Skeletal muscle satellite cell (primary cell): ENCODE results near the gene CYP4F22.
"Not testable (repeated sequence)": the region's sequence is repeated elsewhere in the genome, so short reads cannot be mapped to it uniquely, and the experiment has no call there.

Experiments
- H3K27me3 ChIP-seq: 2 replicates; pipeline ENCODE4 v1.7.0; 2013; ENCODE audit warnings: low read length; ENCODE audit not compliant: control insufficient read depth, insufficient read depth
- H3K36me3 ChIP-seq: 2 replicates; pipeline ENCODE4 v1.7.0; 2013; ENCODE audit warnings: mild to moderate bottlenecking, control low read depth, low read length; ENCODE audit not compliant: insufficient read depth
- H3K4me1 ChIP-seq: 2 replicates; pipeline ENCODE4 v1.7.0; 2013; ENCODE audit warnings: low read length; ENCODE audit not compliant: control insufficient read depth, insufficient read depth
- H3K4me2 ChIP-seq: 2 replicates; pipeline ENCODE4 v1.7.0; 2013; ENCODE audit warnings: mild to moderate bottlenecking, low read length
- H3K4me3 ChIP-seq: 2 replicates; pipeline ENCODE4 v1.7.0; 2013; ENCODE audit warnings: low read length
- H3K9ac ChIP-seq: 2 replicates; pipeline ENCODE4 v1.7.0; 2013; ENCODE audit warnings: mild to moderate bottlenecking, low read depth, low read length, moderate library complexity
- H3K9me3 ChIP-seq: replicated peaks from 2 replicates; pipeline ENCODE4 v1.7.0; 2013; ENCODE audit warnings: mild to moderate bottlenecking, control low read depth, low read length

The CYP4F22 gene

DNA sequence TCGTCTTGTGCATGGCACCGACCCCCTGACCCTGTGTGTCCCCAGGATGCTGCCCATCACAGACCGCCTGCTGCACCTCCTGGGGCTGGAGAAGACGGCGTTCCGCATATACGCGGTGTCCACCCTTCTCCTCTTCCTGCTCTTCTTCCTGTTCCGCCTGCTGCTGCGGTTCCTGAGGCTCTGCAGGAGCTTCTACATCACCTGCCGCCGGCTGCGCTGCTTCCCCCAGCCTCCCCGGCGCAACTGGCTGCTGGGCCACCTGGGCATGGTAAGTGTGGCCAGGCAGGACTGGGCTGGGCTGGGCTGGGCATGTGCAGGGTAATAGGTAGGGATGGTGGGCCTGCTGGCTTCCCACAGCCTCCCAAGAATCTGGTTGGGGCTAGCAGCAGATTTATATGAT lies 17.0 kb downstream of the CYP4F22 start:
- H3K9me3 ChIP-seq: no peaks in the 10 kb centered on the region
- no peaks in the 10 kb centered on the region for H3K36me3 ChIP-seq
- H3K9ac ChIP-seq: no peak overlapping the region
- H3K4me1 ChIP-seq: no peaks in the 10 kb centered on the region
- H3K27me3 ChIP-seq: no peaks in the 10 kb centered on the region
- no peak overlapping the region for H3K4me2 ChIP-seq
- H3K4me3 ChIP-seq: no peak overlapping the region

DNA sequence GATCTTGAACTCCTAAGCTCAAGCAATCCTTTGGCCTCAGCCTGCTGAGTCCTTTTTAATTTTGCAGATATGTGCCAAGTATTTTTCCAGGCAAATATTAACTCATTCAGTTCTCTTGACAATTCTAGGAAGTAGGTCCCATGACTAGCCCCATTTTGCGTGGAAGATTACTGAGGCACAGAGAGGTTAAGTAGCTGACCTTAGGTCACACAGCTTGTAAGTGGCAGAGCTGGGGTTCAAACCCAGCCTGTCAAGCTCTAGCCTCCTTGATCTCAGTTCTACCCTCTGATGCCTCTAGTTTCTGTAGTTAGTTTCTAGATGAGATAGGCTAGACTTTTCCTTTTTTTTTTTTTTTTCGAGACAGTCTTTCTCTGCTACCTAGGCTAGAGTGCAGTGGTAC lies 18.1 kb downstream of the CYP4F22 start:
- Histone ChIP-seq H3K4me3 (no peak overlapping the region), H3K36me3 (no peaks in the 10 kb centered on the region), H3K4me2 (no peak overlapping the region), H3K9me3 (no peaks in the 10 kb centered on the region), H3K9ac (no peak overlapping the region), H3K27me3 (no peaks in the 10 kb centered on the region), H3K4me1 (no peaks in the 10 kb centered on the region)

DNA sequence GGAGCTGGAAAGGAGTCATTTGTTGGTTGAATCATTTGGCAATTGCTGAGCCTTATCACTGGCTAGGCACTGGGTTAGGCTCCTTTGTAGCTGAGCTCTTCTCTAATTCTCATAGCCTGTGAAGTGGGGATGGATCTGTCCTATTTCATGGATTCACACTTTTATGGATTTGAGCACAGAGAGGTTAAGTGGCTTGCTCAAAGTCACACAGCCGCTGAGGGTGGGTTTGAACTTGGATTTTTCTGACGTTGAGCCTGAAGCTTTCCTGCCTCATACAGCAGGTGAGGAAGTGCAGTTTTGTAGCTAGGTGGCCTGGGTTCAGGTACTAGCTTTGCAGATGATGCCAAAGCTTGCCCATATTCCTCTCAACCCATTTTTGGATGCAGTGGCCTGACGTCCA lies 19.4 kb downstream of the CYP4F22 start:
- Histone ChIP-seq H3K4me3 (no peak overlapping the region), H3K9me3 (no peaks in the 10 kb centered on the region), H3K9ac (no peak overlapping the region), H3K27me3 (no peaks in the 10 kb centered on the region), H3K4me1 (no peaks in the 10 kb centered on the region), H3K36me3 (no peaks in the 10 kb centered on the region), H3K4me2 (no peak overlapping the region)

DNA sequence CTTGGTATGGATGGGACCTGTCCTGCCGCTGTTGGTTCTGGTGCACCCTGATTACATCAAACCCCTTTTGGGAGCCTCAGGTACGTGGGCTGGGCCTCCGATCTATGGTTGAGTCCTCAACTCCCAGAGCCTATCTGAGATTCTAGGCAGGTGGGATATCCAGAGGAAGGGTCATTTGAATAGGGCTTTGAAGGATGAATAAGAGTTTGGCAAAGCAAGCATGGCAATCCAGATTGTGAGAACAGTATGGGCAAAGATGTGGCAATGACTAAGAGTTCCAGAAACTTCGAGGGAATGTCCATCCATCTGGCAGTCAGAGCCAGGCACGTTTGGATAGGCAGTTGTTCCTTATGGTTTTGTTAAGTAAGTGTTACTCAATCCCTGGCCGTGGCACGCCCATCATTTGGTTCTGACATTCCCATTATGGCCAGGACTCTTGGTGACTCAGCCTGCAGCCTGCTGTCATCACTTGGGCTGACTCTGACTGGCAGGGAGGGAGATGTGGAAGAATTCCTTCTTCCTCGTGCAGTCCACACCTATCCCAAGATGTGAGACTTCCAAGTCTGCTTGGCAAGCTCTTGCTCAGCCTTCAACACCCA lies 21.5 kb downstream of the CYP4F22 start:
- Histone ChIP-seq H3K9me3 (no peaks in the 10 kb centered on the region), H3K4me2 (no peak overlapping the region), H3K9ac (no peak overlapping the region), H3K36me3 (no peaks in the 10 kb centered on the region), H3K27me3 (no peaks in the 10 kb centered on the region), H3K4me3 (no peak overlapping the region), H3K4me1 (no peaks in the 10 kb centered on the region)

DNA sequence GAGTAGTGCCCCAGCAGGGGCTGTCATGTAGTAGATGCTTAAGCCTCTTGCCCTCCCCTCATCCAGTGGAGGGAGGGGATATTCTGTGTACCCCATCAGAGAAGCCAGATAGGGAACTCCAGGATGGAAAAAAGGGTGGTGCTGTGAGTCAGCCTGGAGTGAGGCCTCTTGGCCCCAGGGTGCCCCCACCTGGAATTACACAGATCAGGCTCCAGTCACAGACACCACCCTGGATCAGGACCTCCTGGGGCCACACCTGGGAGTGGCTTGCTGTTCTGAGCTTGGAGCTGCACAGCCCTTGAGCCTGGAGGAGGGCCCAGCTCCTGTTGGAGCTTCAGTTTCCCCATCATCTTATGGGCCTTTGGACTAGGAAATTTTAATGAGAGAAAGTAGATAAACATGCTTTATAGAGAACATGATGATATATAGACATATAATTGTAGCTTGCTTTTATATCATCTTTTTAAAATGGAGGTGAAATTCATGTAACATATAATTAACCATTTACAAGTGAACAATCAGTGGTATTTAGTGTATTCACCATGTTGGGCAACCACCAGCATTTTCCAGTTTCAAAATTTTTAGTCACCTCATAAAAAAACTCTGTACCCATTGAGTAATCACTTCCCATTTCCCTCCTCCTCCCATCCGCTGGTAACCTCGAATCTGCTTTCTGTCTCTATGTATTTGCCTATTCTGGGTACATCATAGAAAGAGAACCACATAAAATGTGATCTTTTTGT lies 24.6 kb downstream of the CYP4F22 start:
- H3K27me3 ChIP-seq: no peaks in the 10 kb centered on the region
- no peaks in the 10 kb centered on the region for H3K36me3 ChIP-seq
- H3K4me2 ChIP-seq: no peak overlapping the region
- H3K9me3 ChIP-seq: no peaks in the 10 kb centered on the region
- H3K4me3 ChIP-seq: no peak overlapping the region
- H3K9ac ChIP-seq: no peak overlapping the region
- no peaks in the 10 kb centered on the region for H3K4me1 ChIP-seq

DNA sequence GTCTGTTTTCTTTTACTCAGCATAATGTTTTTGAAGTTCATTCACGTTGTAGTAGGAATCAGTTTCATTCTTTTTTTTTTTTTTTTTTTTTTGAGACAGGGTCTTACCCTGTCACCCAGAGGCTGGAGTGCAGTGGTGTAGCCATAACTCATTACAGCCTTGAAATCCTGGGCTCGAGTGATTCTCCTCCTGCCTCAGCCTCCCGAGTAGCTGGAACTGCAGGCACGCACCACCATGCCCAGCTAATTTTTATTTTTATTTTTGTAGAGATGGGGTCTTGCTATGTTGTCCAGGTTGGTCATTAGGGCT lies 25.2 kb downstream of the CYP4F22 start:
- not testable (repeated sequence) for H3K4me2 ChIP-seq, H3K9me3 ChIP-seq, H3K9ac ChIP-seq, H3K36me3 ChIP-seq, H3K27me3 ChIP-seq, H3K4me3 ChIP-seq, H3K4me1 ChIP-seq

DNA sequence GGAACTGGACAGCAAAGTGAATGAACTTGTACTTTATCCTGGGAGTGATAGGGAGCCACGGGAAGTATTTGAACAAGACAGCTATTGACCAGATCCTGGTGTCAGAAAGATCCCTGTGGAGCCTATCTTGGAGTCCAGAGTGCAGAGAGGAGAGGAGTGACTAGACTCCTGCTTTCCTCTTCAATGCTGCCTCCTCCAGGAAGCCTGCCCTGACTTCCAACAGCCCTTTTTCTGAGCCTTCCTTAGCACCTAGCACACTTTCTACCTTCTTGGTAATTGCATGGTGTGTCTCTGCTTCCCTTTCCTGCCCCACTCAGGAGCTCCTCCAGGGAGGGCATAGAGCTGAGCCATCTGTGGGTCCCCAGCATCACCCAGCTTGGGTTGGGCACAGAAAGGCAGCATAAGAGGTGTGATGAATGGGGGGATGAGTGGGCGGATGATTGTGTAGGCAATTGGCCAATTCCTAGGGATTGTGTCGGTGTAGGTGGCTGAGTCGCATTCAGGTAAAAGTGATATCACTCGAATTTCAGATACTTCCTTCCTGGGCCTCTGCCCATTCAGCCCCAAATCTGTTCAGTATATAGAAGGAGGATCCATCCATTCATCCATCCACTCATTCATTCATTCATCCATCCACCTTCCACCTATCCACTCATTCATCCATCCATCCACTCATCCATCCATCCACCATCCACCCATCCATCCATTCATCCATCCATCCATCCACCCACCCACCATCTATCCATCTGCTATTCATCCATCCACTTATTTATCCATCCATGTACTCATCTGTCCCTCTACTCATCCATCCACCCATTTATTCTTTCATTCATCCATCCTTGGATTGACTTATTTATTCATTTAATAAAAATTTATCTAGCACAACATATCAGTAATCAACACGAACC lies 26.9 kb downstream of the CYP4F22 start:
- no peak overlapping the region for H3K4me3 ChIP-seq
- H3K9me3 ChIP-seq: no peaks in the 10 kb centered on the region
- H3K4me1 ChIP-seq: no peaks in the 10 kb centered on the region
- H3K27me3 ChIP-seq: no peaks in the 10 kb centered on the region
- no peak overlapping the region for H3K4me2 ChIP-seq
- no peaks in the 10 kb centered on the region for H3K36me3 ChIP-seq
- no peak overlapping the region for H3K9ac ChIP-seq

DNA sequence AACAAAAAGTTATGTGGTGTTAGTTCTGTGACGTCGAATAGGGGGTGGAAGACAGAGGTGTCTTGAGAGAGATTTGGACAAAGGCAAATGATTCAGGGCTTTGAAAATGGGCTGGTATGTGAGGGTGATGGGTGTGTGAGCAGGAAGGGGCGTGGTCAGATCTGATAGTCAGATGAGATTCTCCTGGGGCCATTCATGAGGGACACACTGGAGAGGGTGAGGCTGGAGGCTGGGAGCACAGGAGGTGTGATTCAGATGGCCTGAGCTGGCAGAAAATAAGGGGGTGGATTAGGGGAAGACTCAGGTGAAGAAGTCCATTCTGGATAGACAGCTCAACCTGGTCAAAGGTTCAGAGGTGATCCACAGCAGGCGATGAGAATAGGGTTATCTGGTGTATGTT lies 28.0 kb downstream of the CYP4F22 start:
- H3K4me2 ChIP-seq: no peak overlapping the region
- H3K9me3 ChIP-seq: no peaks in the 10 kb centered on the region
- no peaks in the 10 kb centered on the region for H3K4me1 ChIP-seq
- H3K9ac ChIP-seq: no peak overlapping the region
- no peaks in the 10 kb centered on the region for H3K27me3 ChIP-seq
- no peak overlapping the region for H3K4me3 ChIP-seq
- H3K36me3 ChIP-seq: no peaks in the 10 kb centered on the region

DNA sequence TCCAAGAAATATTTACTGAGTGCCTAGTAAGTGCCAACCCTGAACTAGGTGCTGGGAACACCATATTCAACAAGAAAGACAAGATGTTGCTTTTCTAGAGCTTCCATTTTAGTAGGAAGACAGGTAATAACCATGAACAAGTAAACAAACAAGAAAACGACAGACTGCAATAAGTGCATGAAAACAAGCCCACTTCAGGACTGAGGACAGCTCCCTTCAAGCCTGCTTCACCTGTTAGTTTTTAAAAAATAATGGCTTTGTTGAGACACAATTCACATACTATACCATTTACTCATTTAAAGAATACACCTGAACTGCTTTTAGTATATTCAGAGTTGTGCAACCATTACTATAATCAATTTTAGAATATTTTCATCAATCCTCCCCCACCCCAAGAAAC lies 30.4 kb downstream of the CYP4F22 start:
- Histone ChIP-seq H3K9ac (no peak overlapping the region), H3K27me3 (no peaks in the 10 kb centered on the region), H3K36me3 (no peaks in the 10 kb centered on the region), H3K4me3 (no peak overlapping the region), H3K4me2 (no peak overlapping the region), H3K9me3 (no peaks in the 10 kb centered on the region), H3K4me1 (no peaks in the 10 kb centered on the region)

DNA sequence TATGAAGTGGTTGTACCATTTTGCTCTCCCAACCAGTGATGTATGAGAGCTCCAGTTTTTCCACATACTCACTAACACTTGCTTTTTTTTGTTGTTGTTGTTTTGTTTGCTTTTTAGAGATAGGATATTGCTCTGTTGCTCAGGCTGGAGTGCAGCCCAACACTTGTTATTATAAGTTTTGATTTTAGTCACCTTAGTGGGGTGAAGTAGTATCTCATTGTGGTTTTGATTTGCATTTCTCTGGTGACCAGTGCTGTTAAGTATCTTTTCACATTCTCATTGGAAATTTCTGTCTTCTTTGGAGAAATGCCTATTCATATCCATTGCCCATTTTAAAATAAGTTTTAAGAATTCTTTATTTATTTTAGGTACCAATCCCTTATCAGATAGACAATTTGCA lies 31.3 kb downstream of the CYP4F22 start:
- Histone ChIP-seq H3K36me3 (no peaks in the 10 kb centered on the region), H3K27me3 (no peaks in the 10 kb centered on the region), H3K9ac (no peak overlapping the region), H3K4me1 (no peaks in the 10 kb centered on the region), H3K4me2 (no peak overlapping the region), H3K4me3 (no peak overlapping the region), H3K9me3 (no peaks in the 10 kb centered on the region)

DNA sequence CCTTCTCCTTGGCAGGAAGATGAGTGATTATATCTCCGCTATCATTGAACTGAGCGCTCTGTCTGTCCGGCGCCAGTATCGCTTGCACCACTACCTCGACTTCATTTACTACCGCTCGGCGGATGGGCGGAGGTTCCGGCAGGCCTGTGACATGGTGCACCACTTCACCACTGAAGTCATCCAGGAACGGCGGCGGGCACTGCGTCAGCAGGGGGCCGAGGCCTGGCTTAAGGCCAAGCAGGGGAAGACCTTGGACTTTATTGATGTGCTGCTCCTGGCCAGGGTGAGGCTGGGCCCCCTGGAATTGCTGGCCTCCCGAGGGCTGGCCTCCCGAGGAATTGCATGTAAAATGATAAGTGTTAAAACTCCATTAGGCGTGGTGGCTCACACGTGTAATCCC lies 32.1 kb downstream of the CYP4F22 start:
- Histone ChIP-seq H3K4me3 (no peak overlapping the region), H3K4me1 (no peaks in the 10 kb centered on the region), H3K36me3 (no peaks in the 10 kb centered on the region), H3K9me3 (no peaks in the 10 kb centered on the region), H3K4me2 (no peak overlapping the region), H3K9ac (no peak overlapping the region), H3K27me3 (no peaks in the 10 kb centered on the region)
